Activated CD4-positive, alpha-beta T cell treated with anti-CD3 and anti-CD28 coated beads, Interleukin-2, amount 50 U/mL, for 48 hours (primary cell): Measurements from ENCODE around the gene HDAC7.
"Not testable (repeated sequence)": the region's sequence is repeated elsewhere in the genome, so short reads cannot be mapped to it uniquely, and the experiment has no call there.

Experiments
- DNase-seq, 2 experiments: peaks; one replicate each; pipeline ENCODE4 v3.0.0-alpha.2; 2020

Gene HDAC7

GRCh38 chr12:47848853-47849252 lies 29.1 kb upstream of the HDAC7 start:
- DNase-seq: no peak

- no peak for DNase-seq
Observed at GRCh38 chr12:47846294-47846996, 26.7 kb upstream of the HDAC7 start.

- no peak for DNase-seq
Observed at GRCh38 chr12:47845081-47845480, 25.4 kb upstream of the HDAC7 start.

GRCh38 chr12:47844264-47845019 lies 24.7 kb upstream of the HDAC7 start:
- DNase-seq: no peak

GRCh38 chr12:47843226-47843980 lies 23.7 kb upstream of the HDAC7 start:
- no peak for DNase-seq

GRCh38 chr12:47842543-47842942 lies 22.8 kb upstream of the HDAC7 start:
- not testable (repeated sequence) for DNase-seq

- DNase-seq: no peak
Observed at GRCh38 chr12:47841910-47842309, 22.2 kb upstream of the HDAC7 start.

GRCh38 chr12:47841501-47841900 lies 21.8 kb upstream of the HDAC7 start:
- DNase-seq: no peak

GRCh38 chr12:47840571-47840970 lies 20.9 kb upstream of the HDAC7 start:
- DNase-seq: no peak

GRCh38 chr12:47839214-47839876 lies 19.6 kb upstream of the HDAC7 start:
- DNase-seq: no peak

GRCh38 chr12:47838286-47838931 lies 18.7 kb upstream of the HDAC7 start:
- peak in 1 of 2 experiments; percentile 52 for DNase-seq

- DNase-seq: peak; percentile 63 to 73
Observed at GRCh38 chr12:47837190-47838171, 17.8 kb upstream of the HDAC7 start.

GRCh38 chr12:47835831-47836155 lies 16.1 kb upstream of the HDAC7 start:
- DNase-seq: no peak

- DNase-seq: no peak
Observed at GRCh38 chr12:47835006-47835830, 15.5 kb upstream of the HDAC7 start.

GRCh38 chr12:47834199-47834903 lies 14.6 kb upstream of the HDAC7 start:
- no peak for DNase-seq

GRCh38 chr12:47833591-47834012 lies 13.9 kb upstream of the HDAC7 start:
- no peak for DNase-seq

- DNase-seq: peak; percentile 82 to 86
Observed at GRCh38 chr12:47832263-47832933, 12.7 kb upstream of the HDAC7 start.

- DNase-seq: no peak
Observed at GRCh38 chr12:47829584-47829983, 9.9 kb upstream of the HDAC7 start.

- DNase-seq: peak in 1 of 2 experiments; percentile 58
Observed at GRCh38 chr12:47828976-47829482, 9.3 kb upstream of the HDAC7 start.
